ENCODE measurements around the gene MCTS1. TPM values are rescaled to one million over a fixed set of nuclear protein-coding genes. Genes with fewer than 3 reads are reported as not detected.
A peak's percentile ranks its signal among the peaks of the same experiment; 100 is the strongest.

MCTS1 gene, protein sequence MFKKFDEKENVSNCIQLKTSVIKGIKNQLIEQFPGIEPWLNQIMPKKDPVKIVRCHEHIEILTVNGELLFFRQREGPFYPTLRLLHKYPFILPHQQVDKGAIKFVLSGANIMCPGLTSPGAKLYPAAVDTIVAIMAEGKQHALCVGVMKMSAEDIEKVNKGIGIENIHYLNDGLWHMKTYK
- 10 to 100 TPM; 15.2 to 20.6 (median 17.7) TPM for total RNA-seq

DNA sequence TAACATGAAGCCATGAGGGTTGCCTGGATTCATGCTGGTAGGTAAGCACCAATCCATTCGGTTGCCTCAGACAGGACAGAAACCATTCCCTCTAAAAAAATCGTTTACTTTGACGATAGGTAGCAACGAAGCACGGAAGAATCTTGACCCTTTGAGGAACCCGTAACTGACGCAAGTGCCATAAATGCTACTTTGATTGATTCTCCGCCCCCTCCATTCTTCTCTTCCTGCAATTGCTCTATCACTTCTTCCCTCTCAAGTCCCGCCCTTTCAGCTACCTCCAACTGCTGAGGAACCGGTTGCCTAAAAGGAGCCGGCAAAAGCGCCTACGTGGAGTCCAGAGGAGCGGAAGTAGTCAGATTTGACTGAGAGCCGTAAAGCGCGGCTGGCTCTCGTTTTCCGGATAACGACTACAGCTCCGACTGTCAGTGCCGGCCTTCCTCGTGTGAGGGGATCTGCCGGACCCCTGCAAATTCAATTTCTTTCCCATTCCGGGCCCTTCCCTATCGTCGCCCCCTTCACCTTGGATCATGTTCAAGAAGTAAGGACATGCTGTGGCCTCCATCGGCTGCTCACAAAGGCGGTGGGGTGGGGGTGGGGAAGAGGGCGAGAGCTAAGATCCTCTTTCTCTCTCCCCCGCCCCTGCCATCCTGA, at the start of gene MCTS1:
MCTS1 (plus strand) TSS at position 395 of the 654 bp plus-strand sequence; CDS start at position 531, 136 bp downstream.
- WGBS, 2 donors (ENCODE audit: low coverage in 1 of 2) = 1 to 58% methylated on average over 10 to 17 of the region's 31 CpGs
- no peak for TF ChIP-seq EP300 (IDR thresholded peaks at IDR 0.05)
- TF ChIP-seq, protein P1, sequence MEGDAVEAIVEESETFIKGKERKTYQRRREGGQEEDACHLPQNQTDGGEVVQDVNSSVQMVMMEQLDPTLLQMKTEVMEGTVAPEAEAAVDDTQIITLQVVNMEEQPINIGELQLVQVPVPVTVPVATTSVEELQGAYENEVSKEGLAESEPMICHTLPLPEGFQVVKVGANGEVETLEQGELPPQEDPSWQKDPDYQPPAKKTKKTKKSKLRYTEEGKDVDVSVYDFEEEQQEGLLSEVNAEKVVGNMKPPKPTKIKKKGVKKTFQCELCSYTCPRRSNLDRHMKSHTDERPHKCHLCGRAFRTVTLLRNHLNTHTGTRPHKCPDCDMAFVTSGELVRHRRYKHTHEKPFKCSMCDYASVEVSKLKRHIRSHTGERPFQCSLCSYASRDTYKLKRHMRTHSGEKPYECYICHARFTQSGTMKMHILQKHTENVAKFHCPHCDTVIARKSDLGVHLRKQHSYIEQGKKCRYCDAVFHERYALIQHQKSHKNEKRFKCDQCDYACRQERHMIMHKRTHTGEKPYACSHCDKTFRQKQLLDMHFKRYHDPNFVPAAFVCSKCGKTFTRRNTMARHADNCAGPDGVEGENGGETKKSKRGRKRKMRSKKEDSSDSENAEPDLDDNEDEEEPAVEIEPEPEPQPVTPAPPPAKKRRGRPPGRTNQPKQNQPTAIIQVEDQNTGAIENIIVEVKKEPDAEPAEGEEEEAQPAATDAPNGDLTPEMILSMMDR (IDR thresholded peaks at IDR 0.05) = no peak
- peak; percentile 87 for TF ChIP-seq POLR2AphosphoS5 (IDR thresholded peaks at IDR 0.05)
- no peak for TF ChIP-seq POLR2A (IDR thresholded peaks at IDR 0.05)
- peak; percentile 97 for ATAC-seq
- H3K27me3 ChIP-seq = no peaks in the 10 kb centered on the region
- H3K36me3 ChIP-seq = peaks cover 0 to 4% of the 10 kb centered on the region in 2 donors
- no peaks in the 10 kb centered on the region for H3K9me3 ChIP-seq
- peak within 1 kb of the TSS; percentile 85 to 100 (median 90) for H3K27ac ChIP-seq
- H3K4me3 ChIP-seq = peak within 1 kb of the TSS; percentile 62 to 99
- peaks cover 0 to 11% (median 0%) of the 10 kb centered on the region in 3 donors for H3K4me1 ChIP-seq

DNA sequence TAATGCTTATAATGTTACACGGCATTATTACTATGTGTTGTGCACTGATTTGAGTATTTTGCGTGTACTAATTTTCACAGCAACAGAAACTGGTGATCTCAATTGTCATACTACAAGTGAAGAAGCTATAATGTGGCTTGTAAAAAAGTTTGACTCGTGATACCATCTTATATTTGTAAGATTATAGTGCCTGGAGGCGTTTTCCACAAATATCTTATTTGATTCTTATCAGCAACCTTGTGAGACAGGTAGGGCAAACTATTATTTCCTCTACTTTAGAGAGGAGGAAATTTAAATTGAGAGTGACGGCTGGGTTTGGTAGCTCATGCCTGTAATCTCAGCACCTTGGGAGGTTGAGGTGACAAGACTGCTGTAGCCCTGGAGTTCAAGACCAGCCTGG, 47.6 kb upstream of the MCTS1 start:
- Histone ChIP-seq H3K27me3 (no peaks in the 10 kb centered on the region), H3K4me3 (no peak overlapping the region), H3K4me1 (peaks cover 0 to 31% (median 0%) of the 10 kb centered on the region in 3 donors), H3K9me3 (no peaks in the 10 kb centered on the region), H3K36me3 (peaks cover 0 to 5% of the 10 kb centered on the region in 2 donors), H3K27ac (no peak overlapping the region)
- no peak for TF ChIP-seq EP300 (IDR thresholded peaks at IDR 0.05)
- TF ChIP-seq POLR2A (IDR thresholded peaks at IDR 0.05) = no peak
- TF ChIP-seq, protein P1 (IDR thresholded peaks at IDR 0.05) = no peak
- 85 to 93% methylated on average over 4 to 5 of the region's 5 CpGs for WGBS, 2 donors (ENCODE audit: low coverage in 1 of 2)
- ATAC-seq = no peak

DNA sequence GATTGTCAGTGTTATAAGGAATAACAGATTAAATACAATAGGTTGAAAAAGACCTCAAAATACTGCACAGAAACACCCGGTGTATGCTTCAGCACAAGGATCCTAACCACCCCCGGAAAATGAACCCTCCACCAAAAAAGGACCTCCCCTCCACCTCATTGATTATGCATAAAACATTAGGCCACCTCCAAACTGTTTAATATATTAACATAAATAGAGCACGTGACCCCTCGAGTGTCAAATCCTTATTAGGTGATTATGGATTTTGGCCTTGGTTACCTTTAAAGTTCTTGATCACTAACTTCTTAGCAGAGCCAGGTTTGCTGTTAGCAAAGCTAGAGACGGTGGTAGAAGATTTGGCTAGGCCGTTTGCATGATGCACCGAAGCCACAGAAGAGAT, 44.1 kb upstream of the MCTS1 start:
- WGBS, 2 donors (ENCODE audit: low coverage in 1 of 2) = 0 to 37% methylated on average over 4 of the region's 7 CpGs

DNA sequence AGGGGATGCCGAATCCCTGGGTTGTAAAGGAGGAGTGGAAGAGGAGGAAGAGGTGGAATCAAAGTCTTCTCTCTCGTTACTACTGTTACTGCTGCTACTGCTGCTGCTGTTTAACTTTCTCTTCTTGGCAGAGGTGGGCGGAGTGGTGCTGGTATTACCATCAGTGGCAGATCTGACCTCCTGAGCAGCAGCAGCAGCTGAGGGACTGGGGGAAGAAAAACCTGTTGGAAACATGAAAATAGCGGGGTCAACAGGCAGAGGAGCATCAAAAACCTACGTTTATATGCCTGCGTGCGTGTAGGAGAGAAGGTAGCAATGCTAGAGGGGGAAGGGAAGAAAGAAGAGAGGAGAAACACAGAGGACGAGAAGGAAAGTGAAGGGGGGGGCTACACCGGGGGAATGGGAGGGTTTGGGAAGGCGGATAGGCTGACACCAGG, 43.5 kb upstream of the MCTS1 start:
- peak overlapping the region; percentile 51 to 68 for H3K4me3 ChIP-seq
- no peaks in the 10 kb centered on the region for H3K9me3 ChIP-seq
- no peak for TF ChIP-seq POLR2A (IDR thresholded peaks at IDR 0.05)
- TF ChIP-seq, protein P1 (IDR thresholded peaks at IDR 0.05) = no peak
- TF ChIP-seq POLR2AphosphoS5 (IDR thresholded peaks at IDR 0.05) = no peak
- H3K27ac ChIP-seq = peak overlapping the region; percentile 90 to 97 (median 96)
- WGBS, 2 donors (ENCODE audit: low coverage in 1 of 2) = 0 to 21% methylated on average over 3 to 6 of the region's 10 CpGs
- no peak for ATAC-seq
- no peaks in the 10 kb centered on the region for H3K27me3 ChIP-seq
- H3K36me3 ChIP-seq = peaks cover 0 to 5% of the 10 kb centered on the region in 2 donors
- peaks cover 0 to 34% (median 0%) of the 10 kb centered on the region in 3 donors for H3K4me1 ChIP-seq

More for the DNA sequence above, 44.1 kb upstream of the MCTS1 start:
- Histone ChIP-seq H3K27ac (peak overlapping the region; percentile 90 to 97 (median 96)), H3K4me1 (peaks cover 0 to 39% (median 0%) of the 10 kb centered on the region in 3 donors), H3K4me3 (peak overlapping the region; percentile 51 to 68), H3K27me3 (no peaks in the 10 kb centered on the region), H3K36me3 (peaks cover 0 to 5% of the 10 kb centered on the region in 2 donors), H3K9me3 (no peaks in the 10 kb centered on the region)
- ATAC-seq = no peak
- no peak for TF ChIP-seq EP300 (IDR thresholded peaks at IDR 0.05)
- TF ChIP-seq, protein P1 (IDR thresholded peaks at IDR 0.05) = no peak
- TF ChIP-seq POLR2AphosphoS5 (IDR thresholded peaks at IDR 0.05) = no peak
- no peak for TF ChIP-seq POLR2A (IDR thresholded peaks at IDR 0.05)

Data from gastroesophageal sphincter (tissue), 4 donors.